Liver (tissue), 9 donors: Measurements from ENCODE around the gene AHRR. TPM values are rescaled to one million over a fixed set of nuclear protein-coding genes. Genes with fewer than 3 reads are reported as not detected.
"Not testable (repeated sequence)": the region's sequence is repeated elsewhere in the genome, so short reads cannot be mapped to it uniquely, and the experiment has no call there.

Experiments used
- DNase-seq: peaks from one replicate; pipeline ENCODE4 v3.0.0-alpha.2; 2017; ENCODE audit warnings: low spot score
- H3K27ac ChIP-seq, 2 donors: one replicate each; pipeline ENCODE4 v1.7.0; 2013; ENCODE audit warnings: inconsistent platforms in 2 of 2, low read length in 2 of 2, control low read depth in 1 of 2, low read depth in 1 of 2, mild to moderate bottlenecking in 1 of 2
- H3K27me3 ChIP-seq, 4 donors: one replicate each; pipeline versions ENCODE4 v1.6.1 to v1.7.0; 2013; ENCODE audit warnings: low read length in 3 of 4, inconsistent platforms in 1 of 4, mild to moderate bottlenecking in 1 of 4, moderate library complexity in 1 of 4; ENCODE audit not compliant: control insufficient read depth in 4 of 4, insufficient read depth in 4 of 4
- H3K36me3 ChIP-seq, 4 donors: one replicate each; pipeline versions ENCODE4 v1.6.1 to v1.7.0; 2013; ENCODE audit warnings: low read length in 3 of 4, mild to moderate bottlenecking in 3 of 4, low read depth in 1 of 4, moderate library complexity in 1 of 4; ENCODE audit not compliant: control insufficient read depth in 4 of 4, insufficient read depth in 3 of 4
- H3K4me1 ChIP-seq, 4 donors: one replicate each; pipeline versions ENCODE4 v1.6.1 to v1.7.0; 2013; ENCODE audit warnings: low read length in 3 of 4, mild to moderate bottlenecking in 3 of 4, moderate library complexity in 1 of 4; ENCODE audit not compliant: control insufficient read depth in 4 of 4, insufficient read depth in 4 of 4
- H3K4me3 ChIP-seq, 3 donors: one replicate each; pipeline versions ENCODE4 v1.6.1 to v1.7.0; 2013; ENCODE audit warnings: low read length in 3 of 3, control low read depth in 1 of 3, low read depth in 1 of 3, mild to moderate bottlenecking in 1 of 3
- H3K9ac ChIP-seq, 2 donors: one replicate each; pipeline ENCODE4 v1.7.0; 2013; ENCODE audit warnings: low read length in 2 of 2, mild to moderate bottlenecking in 2 of 2, moderate library complexity in 2 of 2, control low read depth in 1 of 2, low read depth in 1 of 2
- H3K9me3 ChIP-seq, 4 donors: one replicate each; pipeline versions ENCODE4 v1.6.1 to v1.7.0; 2013; ENCODE audit warnings: low read length in 3 of 4; ENCODE audit not compliant: control insufficient read depth in 4 of 4
- ATF3 ChIP-seq: IDR thresholded peaks from 2 replicates; pipeline ENCODE4 v1.6.1; 2016; ENCODE audit warnings: antibody characterized with exemption
- EGR1 ChIP-seq, 2 donors: IDR thresholded peaks; 2 replicates each; pipeline ENCODE4 v1.6.1; 2016 to 2018; ENCODE audit warnings: antibody characterized with exemption in 2 of 2, low read depth in 2 of 2
- FOXA1 ChIP-seq: IDR thresholded peaks from 2 replicates; pipeline ENCODE4 v1.6.1; 2016; ENCODE audit warnings: antibody characterized with exemption
- FOXA2 ChIP-seq: IDR thresholded peaks from 2 replicates; pipeline ENCODE4 v1.6.1; 2016; ENCODE audit warnings: antibody characterized with exemption
- HNF4A ChIP-seq, 2 donors: conservative IDR thresholded peaks; 2 replicates each; pipeline ENCODE4 v1.6.1; 2016; ENCODE audit warnings: antibody characterized with exemption in 2 of 2, mild to moderate bottlenecking in 2 of 2
- REST ChIP-seq: IDR thresholded peaks from 2 replicates; pipeline ENCODE4 v1.6.1; 2016; ENCODE audit warnings: antibody characterized with exemption, mild to moderate bottlenecking
- SP1 ChIP-seq: IDR thresholded peaks from 2 replicates; pipeline ENCODE4 v1.6.1; 2018; ENCODE audit warnings: antibody characterized with exemption, mild to moderate bottlenecking
- TAF1 ChIP-seq: conservative IDR thresholded peaks from 2 replicates; pipeline ENCODE4 v1.6.1; 2016; ENCODE audit warnings: antibody characterized with exemption, mild to moderate bottlenecking
- YY1 ChIP-seq: IDR thresholded peaks from 2 replicates; pipeline ENCODE4 v1.6.1; 2016; ENCODE audit warnings: antibody characterized with exemption, mild to moderate bottlenecking
- WGBS: extraction: QIAGEN DNeasy Blood & Tissue Kit; methylation state at CpG from one replicate; pipeline ENCODE4 v1.1.7; 2013; 5-methylcytosine and 5-hydroxymethylcytosine counted together
- polyA plus RNA-seq, 2 donors: library from polyadenylated mRNA; stranded (reverse) in 1 of 2; unstranded in 1 of 2; fragments of 200-250 nt in 1 of 2; fragments of >200 nt in 1 of 2; fragmentation: Nextera tagmentation in 1 of 2; extraction: Ambion mirVana in 1 of 2; gene quantifications; one replicate each; pipeline versions ENCODE4 v1.2.1 to v1.2.3, GENCODE V29; 2013 to 2015
- total RNA-seq, 2 donors: library from RNA; depleted of rRNA; stranded (reverse); fragments of >200 nt; gene quantifications; one replicate each; pipeline ENCODE4 v1.2.3, GENCODE V29; 2014
- donor health status: healthy.
- donor health status: healthy.
- donor health status: healthy.
- donor health status: healthy.
- donor health status: healthy.

The AHRR gene
- total and polyA plus RNA-seq, 4 donors: 0.15 to 0.47 (median 0.24) TPM

- TF ChIP-seq REST (no peak), YY1 (no peak), TAF1 (no peak), HNF4A (conservative IDR thresholded peaks at IDR 0.05) (no peak)
These were observed 62.1 kb downstream of the AHRR start (continued) for GRCh38 chr5:383621-384020.

GRCh38 chr5:384576-384975 is 63.1 kb downstream of the AHRR start:
- DNase-seq, H3K36me3 ChIP-seq, H3K4me3 ChIP-seq, H3K4me1 ChIP-seq, H3K27me3 ChIP-seq, H3K9me3 ChIP-seq, H3K9ac ChIP-seq, H3K27ac ChIP-seq: not testable (repeated sequence)
- WGBS: 84% methylated on average over 7 of the region's 7 CpGs

- Histone ChIP-seq H3K9ac (no peak overlapping the region), H3K4me3 (no peak overlapping the region), H3K27me3 (peaks cover 0 to 4% (median 0%) of the 10 kb centered on the region in 4 donors), H3K36me3 (no peaks in the 10 kb centered on the region), H3K9me3 (peaks cover 0 to 6% (median 3%) of the 10 kb centered on the region in 4 donors), H3K27ac (no peak overlapping the region), H3K4me1 (no peaks in the 10 kb centered on the region)
- no peak for TF ChIP-seq FOXA2
- TF ChIP-seq SP1: no peak
- no peak for TF ChIP-seq ATF3
- TF ChIP-seq REST: no peak
- TF ChIP-seq EGR1 (IDR thresholded peaks at IDR 0.05; ENCODE audit: low read depth in 2 of 2): no peak
- TF ChIP-seq FOXA1: no peak
- DNase-seq: no peak
- 97% methylated on average over 1 of the region's 1 CpG for WGBS
These were observed 63.8 kb downstream of the AHRR start for GRCh38 chr5:385321-385720.
